DOHH2 (cell line): ENCODE results near the gene WDR6.

Experiments used
- H3F3A ChIP-seq: fragments of 200-600 bp; sonication (generic), shearing (Covaris generic); 2 replicates; pipeline ENCODE4 v1.6.0; 2016; ENCODE audit warnings: antibody characterized with exemption, mild to moderate bottlenecking; ENCODE audit not compliant: control insufficient read depth, insufficient read depth
- H3K27ac ChIP-seq: fragments of 200-600 bp; sonication (generic); 2 replicates; pipeline ENCODE4 v1.5.1; 2014; ENCODE audit warnings: low read depth, mild to moderate bottlenecking, low read length, moderate library complexity
- H3K27me3 ChIP-seq: fragments of 200-600 bp; sonication (generic); 2 replicates; pipeline ENCODE4 v1.6.1; 2014; ENCODE audit warnings: mild to moderate bottlenecking, low read length, mixed read lengths; ENCODE audit not compliant: control insufficient read depth
- H3K36me3 ChIP-seq: fragments of 200-600 bp; sonication (generic); 2 replicates; pipeline ENCODE4 v1.6.1; 2014; ENCODE audit warnings: mild to moderate bottlenecking, low read length, moderate library complexity, mixed read lengths; ENCODE audit not compliant: control insufficient read depth
- H3K4me1 ChIP-seq: fragments of 200-600 bp; sonication (generic); 2 replicates; pipeline ENCODE4 v1.6.1; 2014; ENCODE audit warnings: mild to moderate bottlenecking, low read length, mixed read lengths; ENCODE audit not compliant: control insufficient read depth
- H3K4me2 ChIP-seq: fragments of 200-600 bp; sonication (generic); 2 replicates; pipeline ENCODE4 v1.6.0; 2014; ENCODE audit warnings: mild to moderate bottlenecking, low read length, moderate library complexity
- H3K4me3 ChIP-seq: fragments of 200-600 bp; sonication (generic); 2 replicates; pipeline ENCODE4 v1.5.1; 2014; ENCODE audit warnings: mild to moderate bottlenecking, low read length, mixed read lengths
- H3K79me2 ChIP-seq: fragments of 200-600 bp; sonication (generic); 2 replicates; pipeline ENCODE4 v1.6.1; 2014; ENCODE audit warnings: mild to moderate bottlenecking, low read length, mixed read lengths; ENCODE audit not compliant: control insufficient read depth
- H3K9me2 ChIP-seq: fragments of 200-600 bp; sonication (generic); replicated peaks from 2 replicates; pipeline ENCODE4 v1.6.1; 2014; ENCODE audit warnings: mild to moderate bottlenecking, low read length, mixed read lengths; ENCODE audit not compliant: control insufficient read depth
- H3K9me3 ChIP-seq: fragments of 200-600 bp; sonication (generic); 2 replicates; pipeline ENCODE4 v1.6.1; 2014; ENCODE audit warnings: antibody characterized with exemption, low read length, mixed read lengths; ENCODE audit not compliant: control insufficient read depth, insufficient read depth
- H4K20me1 ChIP-seq: fragments of 200-600 bp; sonication (generic); 2 replicates; pipeline ENCODE4 v1.6.0; 2014; ENCODE audit warnings: low read depth, mild to moderate bottlenecking, antibody characterized with exemption, low read length, moderate library complexity; ENCODE audit not compliant: control insufficient read depth, insufficient read depth
- CTCF ChIP-seq: fragments of 200-600 bp; sonication (generic); IDR thresholded peaks from one replicate; pipeline ENCODE4 v1.5.1; 2014; ENCODE audit warnings: antibody characterized with exemption, mild to moderate bottlenecking, low read depth, low read length; ENCODE audit not compliant: poor library complexity, severe bottlenecking
- EZH2phosphoT487 ChIP-seq: fragments of 200-600 bp; sonication (generic); IDR thresholded peaks from 2 replicates; pipeline ENCODE4 v1.6.1; 2017; ENCODE audit warnings: borderline replicate concordance, mild to moderate bottlenecking, antibody characterized with exemption, low read length, moderate library complexity, mixed read lengths

Gene WDR6

GRCh38 chr3:49057268-49057667, 50.1 kb downstream of the WDR6 start:
- Histone ChIP-seq H3K9me2 (no peaks in the 10 kb centered on the region), H3K27me3 (no peaks in the 10 kb centered on the region), H3K27ac (no peak overlapping the region), H3K4me1 (no peaks in the 10 kb centered on the region), H4K20me1 (peaks cover 3% of the 10 kb centered on the region; the same call in 1 of the 2 replicates), H3K36me3 (peaks cover 70% of the 10 kb centered on the region), H3K4me2 (no peak overlapping the region), H3F3A (no peaks in the 10 kb centered on the region), H3K9me3 (no peaks in the 10 kb centered on the region), H3K79me2 (peaks cover 38% of the 10 kb centered on the region), H3K4me3 (no peak overlapping the region)
- TF ChIP-seq EZH2phosphoT487 (no peak), CTCF (no peak)

GRCh38 chr3:49058011-49058410, 50.8 kb downstream of the WDR6 start:
- Histone ChIP-seq H3K79me2 (peaks cover 39% of the 10 kb centered on the region), H3K36me3 (peaks cover 68% of the 10 kb centered on the region), H3K27ac (no peak overlapping the region), H3K27me3 (no peaks in the 10 kb centered on the region), H3F3A (no peaks in the 10 kb centered on the region), H4K20me1 (peaks cover 3% of the 10 kb centered on the region; the same call in 1 of the 2 replicates), H3K9me3 (no peaks in the 10 kb centered on the region), H3K4me3 (no peak overlapping the region), H3K4me2 (no peak overlapping the region), H3K9me2 (no peaks in the 10 kb centered on the region), H3K4me1 (no peaks in the 10 kb centered on the region)
- TF ChIP-seq CTCF (no peak), EZH2phosphoT487 (no peak)
